GM18519 (cell line): Measurements from ENCODE around the gene C1QTNF12.

ENCODE experiments used
- ATAC-seq: cut with Tn5 transposase; IDR thresholded peaks from one replicate; pipeline ENCODE4 v1.9.1; 2021; ENCODE audit warnings: mild to moderate bottlenecking, moderate library complexity; ENCODE audit not compliant: unreplicated experiment, low FRiP score

Gene C1QTNF12

DNA sequence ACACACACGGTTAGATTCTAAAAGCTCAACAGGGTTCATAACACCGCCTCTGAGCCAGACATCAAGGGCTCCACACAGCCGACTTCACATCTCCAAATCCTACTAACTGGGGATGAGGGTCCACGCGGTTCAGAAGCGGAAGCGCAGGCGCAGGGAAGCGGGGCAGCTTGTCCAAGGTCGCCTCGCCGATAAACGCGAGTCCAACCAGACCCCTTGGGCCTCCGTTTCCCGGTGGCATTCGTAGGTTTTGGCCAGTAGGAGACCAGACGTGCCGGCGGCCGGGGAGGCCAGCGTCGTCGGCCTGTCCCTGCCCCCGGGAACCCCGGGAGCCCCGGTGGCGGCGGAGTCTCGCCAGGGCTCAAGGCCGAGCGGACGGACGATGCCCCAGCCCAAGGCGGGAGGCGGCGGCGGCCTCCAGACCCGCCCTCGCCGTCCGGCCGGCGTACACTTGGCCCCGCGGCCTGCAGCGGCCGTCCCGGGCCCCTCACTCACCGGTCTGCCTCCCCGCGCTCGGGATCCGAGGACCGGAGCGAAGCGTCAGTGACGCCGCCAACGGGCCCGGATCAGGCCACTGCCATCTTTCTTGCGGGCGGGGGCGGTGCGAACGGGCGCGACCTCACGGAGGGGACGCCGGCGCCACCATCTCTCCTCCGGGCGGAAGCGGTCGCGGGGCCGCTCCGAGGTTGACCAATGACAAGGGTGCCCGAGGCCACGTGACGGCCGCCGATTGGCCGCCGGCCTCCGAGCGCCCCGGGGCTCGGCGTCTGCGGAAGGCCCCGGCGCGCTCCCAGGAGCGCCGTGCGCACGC is 14.9 kb downstream of the C1QTNF12 start, which contains the start of gene SDF4:
SDF4 (minus strand) TSS at position 602 of the 808 bp plus-strand sequence. CDS start 3,229 bp downstream, outside the sequence.
- peak; percentile 83 for ATAC-seq

DNA sequence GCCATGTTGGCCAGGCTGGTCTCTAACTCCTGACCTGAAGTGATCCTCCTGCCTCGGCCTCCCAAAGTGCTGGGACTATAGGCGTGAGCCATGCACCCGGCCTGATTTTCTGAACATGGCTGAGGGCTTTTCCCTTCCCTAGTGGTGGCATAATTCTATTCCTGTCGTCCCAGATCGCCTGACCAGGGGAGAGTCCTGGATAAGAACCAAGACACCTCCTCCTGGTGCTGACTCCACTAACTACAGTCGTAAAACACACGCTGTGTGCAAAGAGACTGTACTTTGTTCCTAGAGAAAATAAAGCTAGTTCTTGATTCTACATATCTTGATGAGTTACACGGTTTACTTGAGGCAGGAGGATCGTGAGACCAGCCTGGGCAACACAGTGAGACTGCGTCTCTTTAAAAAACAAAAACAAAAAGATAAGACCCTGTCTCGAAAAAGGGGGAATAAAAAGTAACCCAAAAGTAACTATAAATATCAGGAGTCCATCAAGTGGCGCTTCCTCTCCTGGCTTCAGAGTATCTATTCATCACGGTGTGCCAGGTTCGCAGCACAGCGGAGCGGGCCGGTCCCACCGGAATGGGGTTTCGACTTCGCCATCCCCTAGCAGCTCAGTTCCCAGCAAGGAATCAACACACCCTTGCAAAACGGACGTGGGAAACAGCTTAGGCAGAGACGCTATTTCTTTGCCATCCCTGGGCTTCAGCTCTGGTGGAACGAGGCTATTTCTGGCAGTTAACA is 15.7 kb downstream of the C1QTNF12 start:
- ATAC-seq: no peak

DNA sequence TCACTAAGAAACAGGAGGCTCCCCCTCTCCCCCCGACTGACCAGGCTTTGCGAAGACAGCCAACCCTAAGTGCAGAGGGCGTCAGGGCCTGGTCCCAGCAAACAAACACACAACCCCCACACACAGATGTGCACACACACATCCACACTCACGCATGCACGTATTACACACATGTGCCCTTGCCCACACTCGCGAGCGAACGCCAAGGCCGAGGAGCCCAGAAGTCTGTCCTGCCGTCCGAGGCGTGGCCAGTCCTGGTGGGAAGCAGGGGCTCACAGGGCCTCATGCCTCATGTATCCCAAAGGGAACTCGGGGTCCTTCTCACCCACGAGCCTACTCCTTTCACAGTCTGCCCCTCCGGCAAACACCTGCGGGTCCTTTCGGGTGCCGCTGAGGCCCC is 16.8 kb downstream of the C1QTNF12 start:
- ATAC-seq: no peak

GRCh38 chr1:1228596-1229321 is 17.8 kb downstream of the C1QTNF12 start:
- no peak for ATAC-seq

DNA sequence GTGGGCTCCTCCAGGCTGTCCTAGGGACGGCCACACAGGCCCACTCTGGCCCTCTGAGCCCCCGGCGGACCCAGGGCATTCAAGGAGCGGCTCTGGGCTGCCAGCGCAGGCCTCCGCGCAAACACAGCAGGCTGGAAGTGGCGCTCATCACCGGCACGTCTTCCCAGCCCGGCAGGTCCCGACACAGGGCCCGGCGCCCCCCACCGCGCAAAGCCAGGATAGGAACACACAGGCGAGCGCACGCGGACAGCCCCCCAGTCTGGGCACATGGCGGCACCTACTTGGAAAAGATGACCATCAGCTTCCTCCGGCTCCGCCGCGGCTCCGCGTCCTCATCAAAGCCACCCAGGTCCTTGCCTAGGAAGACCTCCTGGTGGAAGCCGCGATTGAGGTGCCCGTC is 18.3 kb downstream of the C1QTNF12 start:
- ATAC-seq: no peak

DNA sequence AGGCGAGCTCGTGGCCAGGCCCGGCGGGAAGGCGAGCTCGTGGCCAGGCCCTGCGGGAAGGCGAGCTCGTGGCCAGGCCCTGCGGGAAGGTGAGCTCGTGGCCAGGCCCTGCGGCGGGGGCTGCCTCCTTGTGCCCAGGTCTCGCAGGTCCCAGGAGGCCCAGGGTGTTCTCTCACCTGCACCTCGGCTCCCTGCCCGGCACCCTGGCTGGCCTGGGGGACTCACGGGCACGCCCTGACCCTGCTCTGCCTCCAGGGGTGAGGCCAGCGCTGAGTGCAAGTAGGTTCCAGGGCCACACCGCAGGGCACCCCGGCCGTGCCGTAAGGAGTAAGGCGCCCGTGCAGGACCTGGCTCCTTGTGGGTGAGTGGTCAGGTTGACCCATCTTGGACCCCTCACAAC is 19.1 kb downstream of the C1QTNF12 start:
- ATAC-seq: no peak

- no peak for ATAC-seq
Measured at GRCh38 chr1:1226566-1227362, 19.8 kb downstream of the C1QTNF12 start.

- no peak for ATAC-seq
Measured at GRCh38 chr1:1225913-1226312, 20.6 kb downstream of the C1QTNF12 start.

- ATAC-seq: no peak
Measured at GRCh38 chr1:1225238-1225845, 21.2 kb downstream of the C1QTNF12 start.

- ATAC-seq: no peak
Measured at GRCh38 chr1:1223891-1224290, 22.6 kb downstream of the C1QTNF12 start.

GRCh38 chr1:1223321-1223720 is 23.2 kb downstream of the C1QTNF12 start:
- ATAC-seq: no peak

DNA sequence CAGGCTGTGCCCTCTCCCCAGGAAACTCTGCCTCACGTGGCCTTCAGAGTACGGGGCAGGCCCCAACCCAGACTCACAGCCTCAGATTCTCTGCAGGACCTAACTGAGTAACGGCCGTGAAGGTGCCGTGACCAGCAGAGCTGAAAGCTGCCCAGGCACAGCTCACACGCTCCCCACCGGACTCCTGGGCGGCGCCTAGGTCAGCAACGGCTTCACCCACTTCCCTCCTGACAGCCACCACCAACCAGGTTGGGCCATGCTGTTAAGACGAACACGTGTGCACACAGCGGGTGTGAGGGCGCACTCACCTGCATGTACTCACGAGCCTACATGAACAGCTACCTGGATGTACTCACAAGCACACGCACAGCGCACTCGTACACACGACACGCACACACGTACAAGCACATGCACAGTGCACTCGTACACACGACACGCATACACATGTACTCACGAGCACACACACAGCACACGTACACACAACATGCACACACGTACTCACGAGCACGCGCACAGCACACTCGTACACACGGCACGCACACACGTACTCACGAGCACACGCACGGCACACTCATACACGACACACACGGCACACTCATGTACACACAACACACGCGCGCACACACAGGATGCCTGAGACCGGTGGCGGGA is 23.8 kb downstream of the C1QTNF12 start:
- ATAC-seq: no peak

GRCh38 chr1:1221887-1222574 is 24.5 kb downstream of the C1QTNF12 start:
- ATAC-seq: no peak

GRCh38 chr1:1220197-1220596 is 26.3 kb downstream of the C1QTNF12 start:
- ATAC-seq: no peak

DNA sequence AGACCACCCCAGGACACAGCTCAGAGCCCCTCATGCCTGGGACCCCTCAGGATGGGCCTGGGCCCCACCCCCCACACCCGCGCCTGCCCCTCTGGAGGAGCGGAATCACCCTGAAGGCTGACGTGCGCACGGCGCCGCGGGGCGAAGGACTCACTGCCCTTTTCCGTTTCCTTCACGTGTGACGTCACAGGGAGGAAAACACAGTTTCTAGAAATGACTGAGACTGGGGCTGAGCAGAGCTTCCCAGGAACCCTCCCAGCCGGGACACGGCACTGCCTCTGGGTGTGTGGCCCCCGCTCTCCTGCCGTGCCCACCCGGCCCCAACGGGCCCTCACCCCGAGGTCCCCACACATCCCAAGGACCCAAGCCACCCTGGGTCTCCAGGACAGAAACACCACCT is 27.2 kb downstream of the C1QTNF12 start:
- ATAC-seq: no peak

DNA sequence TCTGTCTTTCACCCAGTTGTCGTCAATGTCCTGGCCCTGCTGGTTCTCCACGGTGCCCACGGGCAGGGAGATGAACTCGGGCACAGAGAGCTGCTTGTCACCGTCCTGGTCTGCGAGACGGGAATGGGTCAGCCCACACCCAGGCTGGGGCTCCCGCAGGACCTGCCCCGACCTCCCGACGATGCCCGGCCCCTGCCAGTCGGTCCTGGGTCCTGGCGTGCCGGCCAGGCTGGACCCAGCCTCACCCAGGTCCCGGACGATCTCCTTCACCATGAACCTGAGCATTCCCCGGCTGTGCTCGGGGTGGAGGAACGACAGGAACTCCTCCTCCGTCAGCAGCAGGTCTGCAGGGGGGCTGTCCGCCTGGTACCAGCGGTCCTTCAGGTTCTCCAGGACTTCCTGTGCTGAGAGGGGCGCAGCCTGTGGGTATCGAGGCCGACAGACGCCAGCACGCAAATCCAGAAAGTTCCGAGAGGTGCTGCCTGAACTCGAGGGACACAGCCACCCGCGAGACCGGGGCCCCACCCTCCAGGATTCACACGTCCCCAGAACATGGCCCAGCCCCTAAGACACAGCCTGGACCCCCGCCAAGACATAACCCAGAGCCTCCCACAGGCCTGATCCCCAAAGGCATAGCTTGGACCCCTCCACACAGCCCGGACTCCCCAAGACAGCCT is 27.9 kb downstream of the C1QTNF12 start:
- ATAC-seq: no peak

GRCh38 chr1:1217621-1218523 is 28.6 kb downstream of the C1QTNF12 start:
- ATAC-seq: no peak
